NT2/D1 (cell line): ENCODE measurements around the gene CAD.

Source experiments
- DNase-seq: peaks from one replicate; pipeline ENCODE4 v3.0.0-alpha.2; 2011; ENCODE audit warnings: low read depth, low spot score
- H3K27me3 ChIP-seq: 2 replicates; pipeline ENCODE4 v1.6.0; 2011; ENCODE audit warnings: mild to moderate bottlenecking; ENCODE audit not compliant: insufficient read length, insufficient read depth
- H3K36me3 ChIP-seq: 2 replicates; pipeline ENCODE4 v1.6.1; 2011; ENCODE audit warnings: mild to moderate bottlenecking, low read length, mixed read lengths; ENCODE audit not compliant: insufficient read depth, insufficient read length
- H3K4me1 ChIP-seq: 2 replicates; pipeline ENCODE4 v1.5.1; 2011; ENCODE audit not compliant: insufficient read depth, insufficient read length
- H3K4me3 ChIP-seq: 2 replicates; pipeline ENCODE4 v1.5.1; 2011; ENCODE audit warnings: low read depth; ENCODE audit not compliant: insufficient read length
- H3K9ac ChIP-seq: 2 replicates; pipeline ENCODE4 v1.6.0; 2011; ENCODE audit warnings: low read depth; ENCODE audit not compliant: insufficient read length
- H3K9me3 ChIP-seq: 2 replicates; pipeline ENCODE4 v1.5.1; 2011; ENCODE audit warnings: mild to moderate bottlenecking, low read length; ENCODE audit not compliant: insufficient read depth
- SUZ12 ChIP-seq: IDR thresholded peaks from 2 replicates; pipeline ENCODE4 v1.6.1; 2011; ENCODE audit not compliant: insufficient read length, insufficient read depth; ENCODE audit errors: extremely low read depth
- YY1 ChIP-seq: IDR thresholded peaks from 2 replicates; pipeline ENCODE4 v1.6.1; 2011; ENCODE audit not compliant: insufficient read length, insufficient read depth
- ZNF274 ChIP-seq: IDR thresholded peaks from 2 replicates; pipeline ENCODE4 v1.6.1; 2011; ENCODE audit warnings: mild to moderate bottlenecking, low read depth, low read length

CAD gene

DNA sequence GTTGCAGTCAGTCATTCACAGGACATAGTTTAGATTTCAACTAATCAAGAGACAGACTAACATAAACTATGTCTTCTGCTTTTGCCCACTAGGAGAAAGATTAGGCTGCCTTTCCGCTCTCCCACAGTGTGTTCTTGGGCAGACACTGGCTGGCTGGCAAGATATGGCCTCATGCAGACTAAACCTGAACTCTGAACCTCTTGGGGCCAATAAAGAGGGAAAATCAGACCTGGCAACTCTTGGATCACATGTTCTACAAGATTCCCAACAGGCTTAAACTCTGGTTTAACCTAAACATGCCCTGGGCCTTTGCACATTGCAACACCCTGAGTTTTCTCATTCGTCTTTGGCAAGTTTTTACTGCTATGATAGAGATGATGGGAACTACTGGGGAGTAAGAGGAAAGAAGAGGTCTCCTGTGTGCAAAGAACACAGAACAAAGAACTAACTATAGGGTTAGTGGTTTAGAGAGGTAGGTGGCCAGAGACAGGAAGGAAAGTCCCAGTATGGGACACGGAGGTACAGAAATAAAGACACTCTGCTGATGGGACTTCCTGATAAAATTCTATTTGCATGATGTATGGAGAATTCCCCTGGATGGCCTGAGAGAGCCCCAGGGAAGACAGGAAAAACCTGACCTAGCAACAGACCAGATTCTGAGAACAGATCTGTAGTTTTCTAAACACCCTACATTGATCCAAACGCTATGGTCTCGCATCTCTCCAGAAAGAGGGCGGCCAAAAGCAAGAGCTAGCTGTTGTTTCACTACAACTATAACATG lies 7.4 kb upstream of the CAD start:
- H3K36me3 ChIP-seq, result peaks cover 59% of the 10 kb centered on the region
- no peak overlapping the region for H3K4me3 ChIP-seq
- DNase-seq, result no peak
- H3K27me3 ChIP-seq, result no peaks in the 10 kb centered on the region
- no peaks in the 10 kb centered on the region for H3K4me1 ChIP-seq
- H3K9ac ChIP-seq, result no peak overlapping the region
- TF ChIP-seq YY1 (no peak), ZNF274 (no peak), SUZ12 (no peak)
- H3K9me3 ChIP-seq, result no peaks in the 10 kb centered on the region

DNA sequence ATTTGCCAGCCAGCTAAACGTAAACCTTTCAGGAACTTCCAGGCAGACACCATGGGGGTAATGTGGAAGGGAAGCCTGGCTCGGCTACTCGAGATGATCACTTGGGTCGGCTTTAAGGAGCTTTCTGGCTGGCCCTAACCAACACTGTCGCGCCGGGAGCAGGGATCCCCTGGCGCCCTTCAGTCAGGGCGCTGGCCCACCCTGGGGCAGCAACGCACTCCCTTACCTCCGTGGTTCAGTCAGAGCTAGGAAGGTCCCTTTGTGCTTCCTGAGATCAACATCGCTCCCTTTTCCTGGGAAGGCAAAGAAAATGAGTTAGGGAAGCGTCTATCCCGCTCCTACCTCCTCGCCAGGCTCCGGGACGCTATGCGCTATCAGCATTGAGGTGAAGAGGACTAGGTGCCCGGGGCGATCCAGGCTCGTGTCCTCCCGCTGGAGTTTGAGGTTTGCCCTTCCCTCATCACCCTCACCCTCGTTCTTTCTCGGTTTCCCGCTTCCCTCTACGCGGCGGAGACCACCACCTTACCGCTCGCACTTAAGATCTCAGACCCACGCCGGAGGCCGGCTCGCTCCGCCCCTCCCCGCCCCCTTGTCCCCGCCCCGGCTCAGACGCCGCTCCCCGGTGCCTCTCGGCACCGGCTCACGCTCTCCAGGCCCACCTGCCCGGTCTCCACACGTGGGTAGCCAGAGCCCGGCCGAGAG lies 5.8 kb upstream of the CAD start:
- no peaks in the 10 kb centered on the region for H3K9me3 ChIP-seq
- H3K4me1 ChIP-seq, result no peaks in the 10 kb centered on the region
- peak overlapping the region; percentile 89 for H3K4me3 ChIP-seq
- peak; percentile 18 for DNase-seq
- peak overlapping the region; percentile 93 for H3K9ac ChIP-seq
- no peaks in the 10 kb centered on the region for H3K27me3 ChIP-seq
- H3K36me3 ChIP-seq, result peaks cover 55% of the 10 kb centered on the region
- TF ChIP-seq SUZ12 (no peak), YY1 (no peak), ZNF274 (no peak)

DNA sequence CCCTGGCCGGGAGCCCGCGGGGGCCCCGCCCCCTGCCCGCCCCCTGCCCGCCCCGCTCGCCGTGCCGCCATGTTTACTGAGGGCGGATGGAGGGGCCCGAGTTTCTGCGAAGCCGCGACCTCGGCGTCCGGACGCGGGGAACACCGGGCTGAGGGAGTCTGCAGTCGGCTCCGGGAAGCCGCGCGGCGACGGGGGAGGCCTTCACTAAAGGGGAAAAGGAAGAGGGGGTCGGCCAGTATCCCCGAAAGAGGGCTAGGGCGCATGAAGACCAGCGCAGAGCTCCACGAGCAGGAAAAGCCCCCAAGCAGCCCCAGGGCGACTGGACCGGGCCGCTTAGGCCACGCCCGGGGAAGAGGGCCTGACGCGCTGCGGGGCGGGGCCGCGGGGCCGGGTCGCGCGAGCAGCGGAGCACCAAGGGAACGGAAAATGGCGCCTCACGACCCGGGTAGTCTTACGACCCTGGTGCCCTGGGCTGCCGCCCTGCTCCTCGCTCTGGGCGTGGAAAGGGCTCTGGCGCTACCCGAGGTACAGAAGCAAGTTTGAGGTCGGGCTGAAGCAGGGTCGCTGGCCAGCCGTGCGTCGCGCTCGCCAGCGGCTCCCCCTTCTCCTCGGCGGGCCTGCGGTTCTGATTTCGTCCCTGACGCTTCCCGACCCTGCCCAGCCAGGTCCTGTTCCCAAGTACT lies 5.1 kb upstream of the CAD start, which contains the start of the genes ATRAID and SLC5A6:
ATRAID (plus strand) TSS at position 99 of the 683 bp plus-strand sequence; CDS start at position 427, 328 bp downstream.
SLC5A6 (minus strand) TSS at position 326 of the 683 bp plus-strand sequence. CDS start 4,618 bp downstream, outside the sequence.
- Histone ChIP-seq H3K4me1 (no peaks in the 10 kb centered on the region), H3K9me3 (no peaks in the 10 kb centered on the region)
- TF ChIP-seq SUZ12, result no peak
- peak; percentile 43 for TF ChIP-seq YY1

DNA sequence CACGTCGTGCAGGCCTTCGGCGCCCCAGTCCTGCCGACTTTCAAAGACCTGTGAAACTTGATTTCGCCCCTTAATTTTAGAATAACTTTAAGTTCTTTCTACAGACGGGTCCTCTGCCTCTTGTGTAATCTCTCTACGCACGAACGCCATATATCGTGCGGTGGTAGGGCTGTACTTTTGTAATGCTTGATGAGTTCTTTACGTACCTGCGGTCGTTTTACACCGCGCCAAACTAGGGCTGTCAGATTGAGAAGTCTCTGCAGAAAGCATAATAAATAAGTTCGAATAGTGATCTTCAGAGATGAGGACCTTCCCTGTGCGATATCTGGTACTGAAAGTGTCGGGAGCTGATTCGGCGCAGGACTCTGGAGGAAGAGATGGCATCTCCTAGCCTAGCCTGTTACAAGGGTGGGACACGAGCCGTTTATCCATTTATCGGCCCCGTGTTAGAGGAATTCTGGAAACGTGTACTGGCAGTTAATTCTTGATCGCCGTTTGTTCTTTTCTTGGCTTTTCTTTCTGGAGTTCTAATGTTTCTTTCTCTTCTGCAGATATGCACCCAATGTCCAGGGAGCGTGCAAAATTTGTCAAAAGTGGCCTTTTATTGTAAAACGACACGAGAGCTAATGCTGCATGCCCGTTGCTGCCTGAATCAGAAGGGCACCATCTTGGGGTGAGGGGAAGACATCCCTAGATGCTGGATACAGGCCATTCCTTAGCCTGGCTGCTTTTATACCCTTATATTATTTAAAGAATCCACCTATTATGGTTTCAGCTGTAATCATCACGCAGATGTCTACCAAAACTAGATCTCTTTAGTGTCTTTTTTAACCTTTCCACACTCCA lies 4.3 kb upstream of the CAD start:
- Histone ChIP-seq H3K27me3 (no peaks in the 10 kb centered on the region), H3K36me3 (peaks cover 50% of the 10 kb centered on the region), H3K4me1 (no peaks in the 10 kb centered on the region), H3K9me3 (no peaks in the 10 kb centered on the region), H3K4me3 (peak overlapping the region; percentile 89), H3K9ac (peak overlapping the region; percentile 99)
- no peak for DNase-seq
- no peak for TF ChIP-seq SUZ12
- TF ChIP-seq ZNF274, result no peak
- TF ChIP-seq YY1, result no peak

More for the DNA sequence above, 5.1 kb upstream of the CAD start, which contains the start of the genes ATRAID and SLC5A6:
- DNase-seq, result peak; percentile 80
- H3K4me3 ChIP-seq, result peak within 1 kb of the TSS; percentile 89
- H3K9ac ChIP-seq, result peak within 1 kb of the TSS; percentile 99
- no peaks in the 10 kb centered on the region for H3K27me3 ChIP-seq
- H3K36me3 ChIP-seq, result peaks cover 54% of the 10 kb centered on the region

DNA sequence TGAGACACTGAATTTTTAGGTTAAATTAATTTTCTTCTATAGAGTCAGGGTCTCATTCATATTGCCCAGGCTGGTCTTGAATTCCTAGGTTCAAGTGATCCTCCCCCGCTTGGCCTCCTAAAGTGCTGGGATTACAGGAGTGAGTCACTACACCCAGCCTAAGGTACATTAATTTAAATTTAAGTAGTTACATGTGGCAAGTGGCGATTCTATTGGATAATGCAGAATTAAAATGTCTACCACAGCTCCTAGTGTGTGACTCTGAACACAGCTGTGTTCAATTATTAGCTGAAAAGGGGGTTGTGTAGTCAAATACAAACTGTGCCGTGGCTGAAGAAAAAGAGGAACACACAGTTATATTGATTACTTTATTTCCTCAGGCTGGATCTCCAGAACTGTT lies 2.2 kb upstream of the CAD start:
- H3K27me3 ChIP-seq, result no peaks in the 10 kb centered on the region
- H3K9me3 ChIP-seq, result no peaks in the 10 kb centered on the region
- no peak overlapping the region for H3K9ac ChIP-seq
- H3K36me3 ChIP-seq, result peaks cover 50% of the 10 kb centered on the region
- TF ChIP-seq YY1 (no peak), SUZ12 (no peak), ZNF274 (no peak)
- DNase-seq, result no peak
- H3K4me3 ChIP-seq, result no peak overlapping the region
- H3K4me1 ChIP-seq, result no peaks in the 10 kb centered on the region

DNA sequence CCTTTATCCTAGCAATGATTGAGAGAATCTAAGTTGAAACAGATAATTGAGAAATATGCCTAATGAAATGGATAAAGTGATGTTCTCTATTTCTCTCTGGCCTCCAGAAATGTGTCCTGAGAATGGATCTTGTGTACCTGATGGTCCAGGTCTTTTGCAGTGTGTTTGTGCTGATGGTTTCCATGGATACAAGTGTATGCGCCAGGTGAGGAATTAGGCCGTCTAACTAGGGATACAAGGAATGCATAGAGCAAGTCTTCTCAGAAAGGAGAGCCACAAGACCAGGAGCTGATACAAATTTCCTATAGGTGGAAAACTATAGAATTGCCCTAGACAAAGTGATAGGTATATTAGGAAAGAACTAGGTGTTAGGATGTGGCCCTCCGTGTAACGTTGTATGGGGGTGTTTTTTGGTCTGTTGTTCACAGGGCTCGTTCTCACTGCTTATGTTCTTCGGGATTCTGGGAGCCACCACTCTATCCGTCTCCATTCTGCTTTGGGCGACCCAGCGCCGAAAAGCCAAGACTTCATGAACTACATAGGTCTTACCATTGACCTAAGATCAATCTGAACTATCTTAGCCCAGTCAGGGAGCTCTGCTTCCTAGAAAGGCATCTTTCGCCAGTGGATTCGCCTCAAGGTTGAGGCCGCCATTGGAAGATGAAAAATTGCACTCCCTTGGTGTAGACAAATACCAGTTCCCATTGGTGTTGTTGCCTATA lies 592 bp upstream of the CAD start:
- Histone ChIP-seq H3K36me3 (peaks cover 64% of the 10 kb centered on the region), H3K9me3 (no peaks in the 10 kb centered on the region), H3K4me3 (no peak overlapping the region), H3K27me3 (no peaks in the 10 kb centered on the region), H3K9ac (no peak overlapping the region), H3K4me1 (no peaks in the 10 kb centered on the region)
- TF ChIP-seq ZNF274 (no peak), SUZ12 (no peak), YY1 (no peak)
- no peak for DNase-seq
